ENCODE data around the gene GALNT18.

GRCh38 chr11:11290354-11290753 is 331.5 kb downstream of the GALNT18 start:
- TF ChIP-seq POLR2A (IDR thresholded peaks at IDR 0.05) (no peak), CTCF (IDR thresholded peaks at IDR 0.05) (no peak)
